Testis (tissue), 2 donors: ENCODE measurements around the gene FAM171A1.

Source experiments
- CTCF ChIP-seq, 3 experiments: fragments of 450-650 bp in 2 of 3; fragments of 200-600 bp in 1 of 3; sonication (generic) in 1 of 3; IDR thresholded peaks; one replicate each; pipeline ENCODE4 v1.5.1; 2016 to 2019; ENCODE audit warnings: antibody characterized with exemption in 3 of 3, mild to moderate bottlenecking in 2 of 3, moderate library complexity in 1 of 3
- POLR2A ChIP-seq: fragments of 450-650 bp; IDR thresholded peaks from one replicate; pipeline ENCODE4 v1.6.1; 2017; ENCODE audit warnings: antibody characterized with exemption, mild to moderate bottlenecking, moderate library complexity

GRCh38 chr10:15314482-15315045 lies 56.5 kb downstream of the FAM171A1 start:
- no peak for TF ChIP-seq POLR2A
- no peak for TF ChIP-seq CTCF (IDR thresholded peaks at IDR 0.05)
